Common myeloid progenitor, CD34-positive (primary cell): ENCODE measurements around the gene PDE4D.

Source experiments
- CTCF ChIA-PET: fragments of 350-600 bp; sonication (Branson Sonifier 250); formaldehyde crosslinking; loops from one replicate; lab custom pipeline; 2021; ENCODE audit warnings: antibody characterized with exemption; lab: Charles Lee
- POLR2A ChIA-PET: fragments of 350-600 bp; sonication (Branson Sonifier 250); formaldehyde crosslinking; loops from one replicate; lab custom pipeline; 2021; ENCODE audit warnings: antibody characterized with exemption; lab: Charles Lee
- DNase-seq, 3 donors: peaks; one replicate each; pipeline versions ENCODE4 v3.0.0 to v3.0.0-alpha.2; 2013
- H3K27ac ChIP-seq, 2 experiments: 1 replicate in 1 of 2; 2 replicates in 1 of 2; pipeline ENCODE4 v1.7.0; 2013; ENCODE audit warnings: inconsistent platforms in 2 of 2, low read length in 2 of 2, mild to moderate bottlenecking in 2 of 2, low read depth in 1 of 2, moderate library complexity in 1 of 2; ENCODE audit not compliant: severe bottlenecking in 2 of 2, insufficient read depth in 1 of 2, poor library complexity in 1 of 2
- H3K27me3 ChIP-seq, 5 experiments: replicated peaks in 2 of 5; 1 replicate in 3 of 5; 2 replicates in 2 of 5; pipeline versions ENCODE4 v1.6.1 to v1.7.0; 2013; ENCODE audit warnings: low read length in 4 of 5, mild to moderate bottlenecking in 2 of 5, moderate library complexity in 2 of 5, inconsistent platforms in 1 of 5; ENCODE audit not compliant: insufficient read depth in 5 of 5, control insufficient read depth in 4 of 5
- H3K36me3 ChIP-seq, 4 experiments: 1 replicate in 2 of 4; 2 replicates in 2 of 4; pipeline versions ENCODE4 v1.6.1 to v1.7.0; 2013; ENCODE audit warnings: low read length in 3 of 4, control low read depth in 1 of 4, mild to moderate bottlenecking in 1 of 4; ENCODE audit not compliant: control insufficient read depth in 4 of 4, insufficient read depth in 4 of 4
- H3K4me1 ChIP-seq, 4 experiments: 1 replicate in 3 of 4; 2 replicates in 1 of 4; pipeline versions ENCODE4 v1.6.1 to v1.7.1; 2013; ENCODE audit warnings: low read length in 3 of 4, mild to moderate bottlenecking in 3 of 4, control low read depth in 1 of 4, inconsistent platforms in 1 of 4, moderate library complexity in 1 of 4; ENCODE audit not compliant: control insufficient read depth in 4 of 4, insufficient read depth in 4 of 4; ENCODE audit errors: control extremely low read depth in 1 of 4
- H3K4me3 ChIP-seq, 7 experiments: 1 replicate in 4 of 7; 2 replicates in 3 of 7; pipeline versions ENCODE4 v1.5.1 to v1.7.0; 2013; ENCODE audit warnings: mild to moderate bottlenecking in 7 of 7, low read length in 6 of 7, moderate library complexity in 6 of 7, inconsistent platforms in 2 of 7, low read depth in 2 of 7, control low read depth in 1 of 7; ENCODE audit not compliant: insufficient read depth in 4 of 7, control insufficient read depth in 1 of 7; ENCODE audit errors: extremely low read depth in 1 of 7
- H3K9me3 ChIP-seq, 5 experiments: 1 replicate in 4 of 5; 2 replicates in 1 of 5; pipeline versions ENCODE4 v1.6.1 to v1.7.1; 2013; ENCODE audit warnings: low read length in 4 of 5, mild to moderate bottlenecking in 2 of 5, inconsistent platforms in 1 of 5, low read depth in 1 of 5, moderate library complexity in 1 of 5; ENCODE audit not compliant: control insufficient read depth in 4 of 5, insufficient read depth in 2 of 5; ENCODE audit errors: control extremely low read depth in 1 of 5
- WGBS: methylation state at CpG from one replicate; pipeline ENCODE4 v1.1.5; 2013; ENCODE audit not compliant: insufficient coverage; 5-methylcytosine and 5-hydroxymethylcytosine counted together

PDE4D gene

GRCh38 chr5:59768152-59769040 lies 125.1 kb downstream of the PDE4D start:
- DNase-seq, result peak; percentile 45 to 86 (median 83)
- 8% methylated on average over 26 of the region's 40 CpGs for WGBS
- H3K4me3 ChIP-seq, result peak overlapping the region; percentile 13 to 82 (median 66)
- H3K9me3 ChIP-seq, result no peaks in the 10 kb centered on the region
- POLR2A ChIA-PET, result no interaction called here
- no peak overlapping the region for H3K27ac ChIP-seq
- CTCF ChIA-PET, result no interaction called here
- peaks cover 5 to 37% (median 24%) of the 10 kb centered on the region in 5 experiments for H3K27me3 ChIP-seq
- H3K4me1 ChIP-seq, result peaks cover 7 to 11% (median 10%) of the 10 kb centered on the region in 4 experiments
- H3K36me3 ChIP-seq, result no peaks in the 10 kb centered on the region

DNA sequence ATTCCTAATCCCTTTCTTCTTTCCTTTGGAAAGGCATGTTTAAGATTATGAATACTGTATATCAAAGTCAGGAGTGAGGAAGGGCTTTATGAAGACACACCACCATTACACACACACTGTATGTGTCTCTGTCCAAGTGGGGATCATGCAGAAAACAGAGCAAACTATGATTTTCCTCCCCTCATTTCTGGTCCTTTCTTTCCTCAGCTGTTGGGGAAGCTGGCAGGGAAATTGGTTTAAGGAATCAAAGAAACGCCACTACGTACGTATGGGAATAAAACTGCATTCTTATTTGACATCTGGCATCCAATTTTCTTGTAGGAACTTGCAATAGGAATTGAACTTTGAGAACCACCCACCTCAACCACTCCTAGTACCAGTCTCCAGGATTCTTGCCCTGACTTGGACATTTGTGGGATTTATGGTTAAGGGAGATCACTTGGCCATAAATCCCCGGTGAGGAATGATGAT lies 125.8 kb downstream of the PDE4D start:
- POLR2A ChIA-PET, result no interaction called here
- no peaks in the 10 kb centered on the region for H3K36me3 ChIP-seq
- H3K4me3 ChIP-seq, result peak overlapping the region in 6 of 7 experiments; percentile 51 to 82 (median 68)
- no peak for DNase-seq
- 0% methylated on average over 1 of the region's 4 CpGs for WGBS
- H3K9me3 ChIP-seq, result no peaks in the 10 kb centered on the region
- no peak overlapping the region for H3K27ac ChIP-seq
- CTCF ChIA-PET, result interaction anchor here (1.2 kb wide), 1 partner anchor 11 kb away, joined by 3 read pairs; no protein-coding TSS in a partner anchor
- H3K27me3 ChIP-seq, result peaks cover 5 to 37% (median 24%) of the 10 kb centered on the region in 5 experiments
- peaks cover 7 to 11% (median 10%) of the 10 kb centered on the region in 4 experiments for H3K4me1 ChIP-seq

DNA sequence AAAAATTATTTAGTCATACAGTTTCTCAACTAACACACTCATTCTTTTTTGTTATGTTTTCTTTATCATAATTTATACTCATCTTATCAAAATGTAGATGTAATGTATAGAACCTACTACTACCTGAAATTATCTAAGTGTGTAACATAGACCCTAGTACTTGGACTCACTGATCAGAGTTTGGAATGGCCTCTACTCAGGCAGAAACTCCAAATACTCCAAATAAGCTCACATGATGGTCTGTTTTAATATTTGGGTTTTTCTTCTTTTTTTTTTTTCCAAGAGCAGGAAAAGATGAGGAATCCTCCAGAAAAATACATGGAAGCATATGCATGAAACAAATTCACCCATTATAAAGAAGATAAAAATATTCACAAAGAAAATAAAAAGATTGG lies 126.3 kb downstream of the PDE4D start:
- Histone ChIP-seq H3K27me3 (peaks cover 5 to 37% (median 24%) of the 10 kb centered on the region in 5 experiments), H3K4me3 (peak overlapping the region in 1 of 7 experiments; percentile 80), H3K36me3 (no peaks in the 10 kb centered on the region), H3K4me1 (peaks cover 7 to 11% (median 10%) of the 10 kb centered on the region in 4 experiments), H3K27ac (no peak overlapping the region), H3K9me3 (no peaks in the 10 kb centered on the region)
- no peak for DNase-seq
- ChIA-PET POLR2A (no interaction called here), CTCF (interaction anchor here (1.2 kb wide), 1 partner anchor 10 kb away, joined by 3 read pairs; no protein-coding TSS in a partner anchor)

DNA sequence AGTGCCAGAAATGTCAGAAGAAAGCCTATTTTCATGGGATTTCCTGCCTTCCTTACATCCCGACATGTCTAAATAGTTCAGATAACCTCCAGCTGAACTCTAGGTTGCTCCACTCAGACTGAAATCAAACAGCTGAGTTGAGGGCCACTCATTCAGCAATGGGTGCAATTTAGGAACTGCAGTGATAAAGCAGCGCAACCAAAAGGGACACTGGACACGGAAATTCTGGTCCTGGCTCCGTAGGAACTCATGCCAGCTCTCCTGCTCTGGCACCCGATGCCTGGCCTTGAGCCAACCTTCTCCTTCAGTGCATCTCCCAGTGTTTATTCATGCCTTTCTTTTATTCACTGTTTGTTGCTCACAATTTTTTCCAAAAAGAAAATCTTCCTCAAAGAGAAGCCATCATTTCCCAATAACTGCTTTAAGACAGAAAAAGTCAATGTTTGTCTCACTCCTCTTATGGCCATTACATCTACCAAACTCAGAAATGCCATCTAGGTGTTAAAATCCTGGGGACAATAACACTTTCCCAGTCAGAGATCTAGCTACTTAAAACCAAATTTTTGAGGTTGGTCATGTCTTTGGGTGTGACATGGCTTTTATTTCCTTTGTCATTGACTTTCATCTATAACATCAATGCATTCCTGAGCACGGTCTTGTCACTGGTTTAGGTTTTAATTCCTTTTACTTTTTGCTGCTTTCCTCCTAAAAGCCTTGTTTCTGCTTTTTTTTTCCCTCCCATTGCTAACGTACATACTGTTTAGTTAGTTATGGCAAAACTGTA lies 126.9 kb downstream of the PDE4D start:
- Histone ChIP-seq H3K36me3 (no peaks in the 10 kb centered on the region), H3K27ac (no peak overlapping the region), H3K4me1 (peaks cover 7 to 11% (median 10%) of the 10 kb centered on the region in 4 experiments), H3K9me3 (no peaks in the 10 kb centered on the region), H3K27me3 (peaks cover 5 to 37% (median 24%) of the 10 kb centered on the region in 5 experiments), H3K4me3 (peak overlapping the region in 1 of 7 experiments; percentile 48)
- no peak for DNase-seq
- WGBS, result 96% methylated on average over 6 of the region's 7 CpGs
- ChIA-PET POLR2A (no interaction called here), CTCF (interaction anchor here (1.2 kb wide), 1 partner anchor 9 kb away, joined by 3 read pairs; no protein-coding TSS in a partner anchor)

DNA sequence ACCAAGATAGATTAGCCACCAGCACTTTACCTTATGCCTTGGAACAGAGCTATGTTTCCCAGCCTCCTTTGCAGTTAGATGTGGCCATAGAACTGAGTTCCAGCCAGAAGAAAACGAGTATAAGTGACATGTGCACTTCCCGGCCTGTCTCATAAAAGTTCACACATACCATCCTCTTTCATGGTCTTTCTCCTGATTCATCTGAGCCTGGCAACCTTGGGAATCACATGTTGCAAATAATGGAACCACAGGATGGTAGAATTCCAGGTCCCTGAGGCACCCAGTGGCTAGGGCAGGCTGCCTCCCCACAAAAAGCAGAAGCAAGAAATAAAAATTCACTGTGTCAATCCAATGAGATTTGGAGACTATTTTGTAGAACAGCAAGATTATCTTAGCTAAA lies 128.1 kb downstream of the PDE4D start:
- peaks cover 5 to 34% (median 24%) of the 10 kb centered on the region in 5 experiments for H3K27me3 ChIP-seq
- 93% methylated on average over 2 of the region's 2 CpGs for WGBS
- DNase-seq, result no peak
- H3K9me3 ChIP-seq, result no peaks in the 10 kb centered on the region
- ChIA-PET CTCF (no interaction called here), POLR2A (no interaction called here)
- H3K36me3 ChIP-seq, result no peaks in the 10 kb centered on the region
- peaks cover 7 to 18% (median 11%) of the 10 kb centered on the region in 4 experiments for H3K4me1 ChIP-seq
- no peak overlapping the region for H3K27ac ChIP-seq
- no peak overlapping the region for H3K4me3 ChIP-seq

DNA sequence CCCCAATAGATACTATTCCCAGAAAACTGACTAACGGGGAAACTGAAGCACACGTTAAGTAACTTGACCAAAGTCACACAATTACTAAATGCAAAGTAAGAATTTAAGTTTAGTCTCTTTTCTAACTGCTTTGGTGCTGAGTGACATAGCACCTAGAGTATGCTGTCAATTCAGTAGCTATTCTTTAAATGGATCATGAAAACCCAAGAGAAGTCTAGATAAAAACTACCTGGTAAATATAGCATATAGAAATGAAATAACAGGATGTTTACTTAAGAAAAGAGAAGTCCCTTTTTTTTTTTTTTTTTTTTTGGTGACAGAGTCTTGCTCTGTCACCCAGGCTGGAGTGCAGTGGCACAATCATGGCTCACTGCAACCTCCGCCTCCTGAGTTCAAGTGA lies 129.2 kb downstream of the PDE4D start:
- 100% methylated on average over 1 of the region's 3 CpGs for WGBS
- ChIA-PET POLR2A (no interaction called here), CTCF (interaction anchor here (0.6 kb wide), 1 partner anchor 47 kb away, joined by 3 read pairs; no protein-coding TSS in a partner anchor)
- no peak for DNase-seq
- Histone ChIP-seq H3K27me3 (peaks cover 4 to 27% (median 20%) of the 10 kb centered on the region in 5 experiments), H3K4me1 (peaks cover 11 to 28% (median 15%) of the 10 kb centered on the region in 4 experiments), H3K9me3 (no peaks in the 10 kb centered on the region), H3K27ac (no peak overlapping the region), H3K36me3 (no peaks in the 10 kb centered on the region), H3K4me3 (no peak overlapping the region)
